KBM-7 (cell line): ENCODE data around the gene HEPACAM.
A peak's percentile ranks its signal among the peaks of the same experiment; 100 is the strongest.
"Not testable (repeated sequence)": the region's sequence is repeated elsewhere in the genome, so short reads cannot be mapped to it uniquely, and the experiment has no call there.

ENCODE experiments used
- DNase-seq: peaks from one replicate; pipeline ENCODE4 v3.0.0-alpha.2; 2015
- in situ Hi-C: fragments of 300-500 bp; cut with MboI; formaldehyde crosslinking; loops from 2 replicates; pipeline ENCODE4 v1.14.3; 2020; ENCODE audit warnings: low sequenced_read_pairs, low pct_unique_long_range_greater_than_20kb, mixed read lengths

Gene HEPACAM

GRCh38 chr11:124935548-124936514 is at the start of gene HEPACAM:
Gene HEPACAM (minus strand): TSS chr11:124936047. CDS start chr11:124936006, 41 bp downstream.
- in situ Hi-C loops, result no loop called here

DNA sequence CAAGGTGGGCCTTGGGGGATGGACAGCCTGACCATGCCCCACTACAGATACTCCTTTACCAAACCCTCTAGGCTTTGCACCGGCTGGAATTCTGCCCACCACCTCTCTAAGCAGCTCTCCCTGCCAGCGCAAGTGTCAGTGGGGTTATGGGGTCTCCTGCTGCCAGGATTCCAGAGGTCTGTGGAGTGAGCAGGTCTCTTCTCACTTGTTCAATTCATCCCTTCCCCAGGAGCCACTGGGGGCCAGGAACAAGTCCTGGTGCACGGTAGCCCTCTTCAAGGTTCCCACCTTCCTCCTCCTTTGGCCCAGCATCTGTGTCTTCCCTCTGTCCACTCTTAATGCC is 48.6 kb upstream of the HEPACAM start:
- in situ Hi-C loops, result no loop called here

More at GRCh38 chr11:124935548-124936514, at the start of gene HEPACAM:
- DNase-seq, result no peak

GRCh38 chr11:124983674-124984511 is 48.0 kb upstream of the HEPACAM start:
- no peak for DNase-seq
- in situ Hi-C loops, result no loop called here

More for the DNA sequence above, 48.6 kb upstream of the HEPACAM start:
- DNase-seq, result no peak

- in situ Hi-C loops, result no loop called here
- no peak for DNase-seq
Measured at GRCh38 chr11:124982043-124982442, 46.2 kb upstream of the HEPACAM start.

GRCh38 chr11:124978316-124978715 is 42.5 kb upstream of the HEPACAM start:
- in situ Hi-C loops, result no loop called here
- no peak for DNase-seq

DNA sequence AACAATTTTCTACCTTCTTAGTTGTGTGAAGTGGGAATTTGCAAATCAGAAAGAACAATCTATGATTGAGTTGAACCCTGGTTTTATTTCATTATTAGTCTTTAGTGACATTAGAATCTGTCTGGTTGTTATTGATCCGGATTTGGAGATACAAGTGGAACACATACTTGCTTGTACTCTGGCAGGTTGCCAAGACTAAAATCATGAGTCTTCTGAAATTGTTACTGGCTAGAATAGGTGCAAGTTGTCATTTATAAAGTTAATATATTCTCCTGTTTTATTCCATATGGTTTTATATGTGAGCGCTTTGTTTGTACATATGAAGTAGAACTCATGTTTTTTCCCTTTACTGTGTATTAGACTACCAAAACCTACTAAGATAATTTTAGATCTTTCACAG is 41.2 kb upstream of the HEPACAM start:
- no peak for DNase-seq
- in situ Hi-C loops, result no loop called here

GRCh38 chr11:124976531-124976930 is 40.7 kb upstream of the HEPACAM start:
- in situ Hi-C loops, result no loop called here
- no peak for DNase-seq

DNA sequence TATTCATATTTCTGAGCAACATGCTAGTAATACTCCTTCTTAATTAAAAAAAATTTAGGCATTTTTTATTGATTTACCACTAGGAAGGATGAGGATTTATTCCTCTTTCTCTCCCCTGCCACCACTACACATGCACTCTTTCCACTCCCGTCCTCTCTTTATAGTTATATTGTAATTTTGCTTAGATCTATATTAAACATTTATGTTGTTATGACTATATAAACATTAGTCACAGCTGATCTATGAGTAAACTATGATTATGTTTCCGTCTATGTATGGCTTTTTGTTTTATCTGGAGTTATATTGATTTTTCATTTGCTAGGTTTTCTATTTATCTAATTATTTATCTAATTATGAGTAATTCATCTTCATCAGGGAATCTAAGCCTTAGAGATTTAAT is 36.0 kb upstream of the HEPACAM start:
- in situ Hi-C loops, result no loop called here
- DNase-seq, result no peak

GRCh38 chr11:124970925-124971324 is 35.1 kb upstream of the HEPACAM start:
- in situ Hi-C loops, result no loop called here
- DNase-seq, result no peak

DNA sequence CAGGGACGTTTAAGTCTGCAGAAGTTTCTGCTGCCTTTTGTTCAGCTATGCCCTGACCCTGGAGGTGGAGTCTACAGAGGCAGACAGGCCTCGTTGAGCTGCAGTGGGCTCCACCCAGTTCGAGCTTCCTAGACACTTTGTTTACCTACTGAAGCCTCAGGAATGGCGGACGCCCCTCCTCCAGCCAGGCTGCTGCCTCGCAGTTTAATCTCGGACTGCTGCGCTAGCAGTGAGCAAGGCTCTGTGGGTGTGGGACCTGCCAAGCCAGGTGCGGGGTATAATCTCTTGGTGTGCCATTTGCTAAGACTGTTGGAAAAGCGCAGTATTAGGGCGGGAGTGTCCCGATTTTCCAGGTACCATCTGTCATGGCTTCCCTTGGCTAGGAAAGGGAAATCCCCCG is 32.4 kb upstream of the HEPACAM start:
- in situ Hi-C loops, DNase-seq: not testable (repeated sequence)

DNA sequence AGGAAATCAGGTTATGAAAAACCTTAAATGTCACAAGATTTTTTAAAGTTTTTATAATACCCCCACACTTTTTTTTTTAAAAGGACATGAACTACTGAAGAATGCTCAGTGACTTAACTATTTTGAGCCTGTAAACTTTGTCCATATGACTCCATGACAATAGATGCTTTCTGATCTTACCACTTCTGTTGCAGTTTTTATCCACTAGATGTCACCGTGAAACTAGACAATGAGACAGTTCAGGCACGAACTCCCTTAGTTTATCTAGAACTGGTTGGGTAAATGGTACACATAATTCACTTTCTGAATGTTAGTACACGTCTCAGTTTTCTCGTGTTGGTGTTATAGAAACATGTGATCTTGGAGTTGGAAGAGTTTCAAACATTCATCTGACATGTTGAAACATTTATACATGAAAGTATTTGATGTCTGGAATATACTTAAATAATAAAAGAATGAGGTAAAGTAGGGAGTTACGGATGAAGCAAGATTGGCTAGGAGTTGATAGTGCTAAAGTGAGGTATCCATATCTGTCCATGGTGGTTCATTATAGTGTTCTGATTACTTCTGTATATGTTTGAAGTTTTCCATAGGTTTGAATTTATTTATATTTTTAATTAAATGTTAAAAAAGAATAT is 26.2 kb upstream of the HEPACAM start:
- in situ Hi-C loops, result no loop called here
- peak; percentile 74 for DNase-seq

DNA sequence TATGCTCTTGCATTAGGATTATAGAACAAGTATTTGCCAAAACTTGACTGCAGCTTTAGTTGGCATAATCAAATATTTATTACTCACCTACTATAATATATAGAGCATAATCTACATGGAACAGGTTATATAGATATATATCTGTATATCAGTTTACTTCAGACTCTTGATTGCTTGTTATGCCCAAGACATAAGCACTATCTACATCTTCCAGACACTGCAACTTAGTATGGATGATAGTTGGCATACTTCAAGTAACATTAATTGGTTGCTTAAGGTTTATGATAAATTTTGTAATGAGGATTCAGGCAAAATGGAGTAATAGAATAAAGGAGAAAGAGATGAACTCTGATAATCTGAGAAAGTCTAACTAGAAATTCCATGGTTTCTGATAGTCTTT is 19.2 kb upstream of the HEPACAM start:
- no peak for DNase-seq
- in situ Hi-C loops, result no loop called here

GRCh38 chr11:124954590-124954955 is 18.7 kb upstream of the HEPACAM start:
- in situ Hi-C loops, result no loop called here
- DNase-seq, result no peak

GRCh38 chr11:124953753-124954589 is 18.1 kb upstream of the HEPACAM start, which contains the start of gene CCDC15:
Gene CCDC15 (plus strand): TSS chr11:124954202. CDS start chr11:124954733, 531 bp downstream.
- in situ Hi-C loops, result no loop called here
- peak; percentile 98 for DNase-seq

DNA sequence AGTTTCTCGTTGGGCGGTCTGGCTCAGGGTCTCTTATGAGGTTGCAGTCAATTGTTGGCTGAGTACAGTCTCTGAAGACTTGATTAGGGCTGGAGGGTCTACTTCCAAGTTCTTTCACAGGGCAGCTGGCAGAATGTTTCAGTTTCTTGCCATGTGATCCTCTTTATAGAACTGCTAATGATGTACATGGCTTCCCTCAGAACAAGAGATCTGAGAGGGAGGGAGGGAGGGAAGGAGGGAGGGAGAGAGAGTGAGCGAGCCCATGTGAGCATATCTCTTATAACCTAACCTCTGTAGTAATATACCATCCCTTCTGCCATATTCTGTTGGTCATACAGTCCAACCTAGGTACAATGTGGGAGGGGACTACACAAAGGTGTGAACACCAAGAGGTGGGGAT is 15.5 kb upstream of the HEPACAM start:
- in situ Hi-C loops, result no loop called here
- no peak for DNase-seq

- in situ Hi-C loops, result no loop called here
Measured at GRCh38 chr11:124950601-124951330, 14.9 kb upstream of the HEPACAM start.

DNA sequence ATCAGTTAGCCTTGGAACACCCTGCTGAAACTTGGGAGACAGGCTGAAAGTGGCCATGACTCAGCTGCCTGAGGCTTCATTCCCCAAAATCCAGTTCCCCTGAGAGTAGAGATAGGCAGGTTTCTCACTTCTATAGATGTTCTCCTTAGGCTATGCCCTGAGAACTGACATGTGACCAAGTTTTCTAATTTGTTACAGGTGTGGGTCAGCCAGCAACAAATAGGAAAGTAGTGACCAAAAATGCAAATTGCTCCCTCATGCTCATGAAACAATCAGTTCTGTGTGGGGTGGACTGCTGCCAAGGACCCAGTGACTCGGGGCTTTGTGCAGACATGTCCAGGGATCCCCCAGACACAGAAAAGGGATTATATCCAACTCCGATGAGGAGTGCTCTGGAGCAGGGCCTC is 10.9 kb upstream of the HEPACAM start:
- no peak for DNase-seq
- in situ Hi-C loops, result no loop called here

More at GRCh38 chr11:124950601-124951330, 14.9 kb upstream of the HEPACAM start:
- no peak for DNase-seq

- in situ Hi-C loops, result no loop called here
- DNase-seq, result no peak
Measured at GRCh38 chr11:124945826-124946225, 10.0 kb upstream of the HEPACAM start.
